HEK293T (cell line): Measurements from ENCODE around the gene NSUN5.

Experiments used
- CTCF ChIA-PET: fragments of 350-600 bp; formaldehyde crosslinking; extraction: SDS; loops from one replicate; lab custom pipeline; 2021; ENCODE audit warnings: antibody characterized with exemption, inconsistent platforms; lab: Yijun Ruan, JAX
- POLR2A ChIA-PET: fragments of 350-600 bp; formaldehyde crosslinking; extraction: SDS; loops from one replicate; lab custom pipeline; 2020; ENCODE audit warnings: antibody characterized with exemption, inconsistent platforms; lab: Yijun Ruan, JAX
- DNase-seq: peaks from one replicate; pipeline ENCODE4 v3.0.0; 2012; ENCODE audit warnings: mixed read lengths; ENCODE audit errors: extremely low spot score
- ARNT ChIP-seq: fragments of 450-650 bp; IDR thresholded peaks from 2 replicates; pipeline ENCODE4 v1.6.1; 2017; ENCODE audit warnings: mild to moderate bottlenecking
- BHLHE40 ChIP-seq: fragments of 450-650 bp; IDR thresholded peaks from 2 replicates; pipeline ENCODE4 v1.6.1; 2016; ENCODE audit warnings: mild to moderate bottlenecking, moderate library complexity, borderline replicate concordance
- CTBP1 ChIP-seq: fragments of 450-650 bp; IDR thresholded peaks from 2 replicates; pipeline ENCODE4 v1.6.1; 2016; ENCODE audit warnings: borderline replicate concordance
- ELF4 ChIP-seq: fragments of 450-650 bp; IDR thresholded peaks from 2 replicates; pipeline ENCODE4 v1.6.1; 2017; ENCODE audit warnings: antibody characterized with exemption
- FOXA1 ChIP-seq: fragments of 450-650 bp; IDR thresholded peaks from 2 replicates; pipeline ENCODE4 v1.6.1; 2016; ENCODE audit warnings: mild to moderate bottlenecking
- FOXK2 ChIP-seq: fragments of 450-650 bp; IDR thresholded peaks from 2 replicates; pipeline ENCODE4 v1.6.1; 2016; ENCODE audit warnings: mild to moderate bottlenecking
- FOXM1 ChIP-seq: fragments of 450-650 bp; IDR thresholded peaks from 2 replicates; pipeline ENCODE4 v1.6.1; 2017; ENCODE audit warnings: mild to moderate bottlenecking, borderline replicate concordance
- HDGF ChIP-seq: fragments of 450-650 bp; IDR thresholded peaks from 2 replicates; pipeline ENCODE4 v1.6.1; 2017; ENCODE audit warnings: antibody characterized with exemption, borderline replicate concordance
- L3MBTL2 ChIP-seq: fragments of 450-650 bp; conservative IDR thresholded peaks from 2 replicates; pipeline ENCODE4 v1.6.1; 2016; ENCODE audit warnings: mild to moderate bottlenecking
- LEF1 ChIP-seq: fragments of 450-650 bp; IDR thresholded peaks from 2 replicates; pipeline ENCODE4 v1.6.1; 2017; ENCODE audit warnings: mild to moderate bottlenecking, borderline replicate concordance
- NFRKB ChIP-seq: fragments of 450-650 bp; IDR thresholded peaks from 2 replicates; pipeline ENCODE4 v1.6.1; 2016; ENCODE audit warnings: mild to moderate bottlenecking, moderate library complexity
- PKNOX1 ChIP-seq: fragments of 450-650 bp; IDR thresholded peaks from 2 replicates; pipeline ENCODE4 v1.6.1; 2016
- SP1 ChIP-seq: fragments of 450-650 bp; IDR thresholded peaks from 2 replicates; pipeline ENCODE4 v1.6.1; 2017
- SUZ12 ChIP-seq: fragments of 450-650 bp; IDR thresholded peaks from 2 replicates; pipeline ENCODE4 v1.6.1; 2016; ENCODE audit warnings: mild to moderate bottlenecking
- TARDBP ChIP-seq: fragments of 450-650 bp; IDR thresholded peaks from 2 replicates; pipeline ENCODE4 v1.6.1; 2016
- ZNF384 ChIP-seq: fragments of 450-650 bp; IDR thresholded peaks from 2 replicates; pipeline ENCODE4 v1.6.1; 2016

The NSUN5 gene

GRCh38 chr7:73351447-73352167 is 43.0 kb upstream of the NSUN5 start:
- DNase-seq: no peak
- no peak for TF ChIP-seq SUZ12
- POLR2A ChIA-PET: no interaction called here
- CTCF ChIA-PET: interaction anchor here (0.9 kb wide), 1 partner anchor 9 kb away, joined by 3 read pairs; no protein-coding TSS in a partner anchor

GRCh38 chr7:73350306-73351068 is 41.9 kb upstream of the NSUN5 start:
- CTCF ChIA-PET: interaction anchor here (0.6 kb wide), 1 partner anchor 26 kb away, joined by 3 read pairs; no protein-coding TSS in a partner anchor
- no peak for DNase-seq
- POLR2A ChIA-PET: no interaction called here
- TF ChIP-seq ELF4: no peak
- no peak for TF ChIP-seq CTBP1
- TF ChIP-seq ZNF384: no peak
- TF ChIP-seq HDGF: no peak
- TF ChIP-seq L3MBTL2: no peak
- no peak for TF ChIP-seq TARDBP
- TF ChIP-seq NFRKB: no peak
- no peak for TF ChIP-seq SUZ12
- no peak for TF ChIP-seq PKNOX1
- no peak for TF ChIP-seq LEF1
- TF ChIP-seq FOXK2: no peak
- TF ChIP-seq FOXM1: no peak
- TF ChIP-seq ARNT: no peak
- TF ChIP-seq BHLHE40: no peak
- TF ChIP-seq SP1: no peak
- no peak for TF ChIP-seq FOXA1

DNA sequence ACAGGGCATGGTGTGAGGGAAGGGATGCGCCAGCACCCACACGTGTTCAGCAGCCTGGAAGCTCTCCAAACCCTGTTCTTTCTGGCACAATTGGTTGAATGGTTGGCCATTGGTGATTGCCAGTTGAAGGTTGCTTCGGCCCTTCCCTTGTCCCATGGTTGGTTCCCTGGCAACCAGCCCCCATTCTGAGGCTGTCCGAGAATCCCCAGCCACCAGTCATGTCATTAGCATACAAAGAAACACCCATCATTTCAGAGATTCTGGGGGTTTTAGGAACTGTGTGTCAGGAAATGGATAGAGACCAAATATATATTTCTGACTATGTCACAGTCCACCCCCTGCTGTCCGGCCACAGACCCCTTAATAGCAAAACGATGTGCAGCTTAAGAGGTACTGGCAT is 41.1 kb upstream of the NSUN5 start:
- TF ChIP-seq ELF4 (no peak), CTBP1 (no peak), NFRKB (no peak), BHLHE40 (no peak), SP1 (no peak), FOXA1 (no peak), LEF1 (no peak), PKNOX1 (no peak), SUZ12 (no peak), ARNT (no peak), TARDBP (no peak), FOXK2 (no peak), L3MBTL2 (no peak), ZNF384 (no peak), FOXM1 (no peak), HDGF (no peak)
- CTCF ChIA-PET: no interaction called here
- DNase-seq: no peak
- POLR2A ChIA-PET: no interaction called here

- peak; percentile 6 for DNase-seq
- POLR2A ChIA-PET: no interaction called here
- CTCF ChIA-PET: no interaction called here
- TF ChIP-seq NFRKB: no peak
- no peak for TF ChIP-seq FOXM1
- TF ChIP-seq FOXA1: no peak
- no peak for TF ChIP-seq SP1
- no peak for TF ChIP-seq L3MBTL2
- no peak for TF ChIP-seq LEF1
Observed at GRCh38 chr7:73345951-73346350, 37.3 kb upstream of the NSUN5 start.

- DNase-seq: no peak
- CTCF ChIA-PET: no interaction called here
- TF ChIP-seq HDGF (no peak), ELF4 (no peak), L3MBTL2 (no peak), ZNF384 (no peak), FOXM1 (no peak), LEF1 (no peak), NFRKB (no peak), PKNOX1 (no peak), TARDBP (no peak), SUZ12 (no peak), FOXK2 (no peak), SP1 (no peak), ARNT (no peak), CTBP1 (no peak), BHLHE40 (no peak), FOXA1 (no peak)
- POLR2A ChIA-PET: no interaction called here
Observed at GRCh38 chr7:73345538-73345937, 36.9 kb upstream of the NSUN5 start.
